ENCODE measurements around the gene BCAP31. TPM values are rescaled to one million over a fixed set of nuclear protein-coding genes. Genes with fewer than 3 reads are reported as not detected.

BCAP31 gene
- total and polyA plus RNA-seq, 7 donors: 59.3 to 216 (median 70.9) TPM

- Histone ChIP-seq H3K9me3 (no peaks in the 10 kb centered on the region), H3K4me1 (no peaks in the 10 kb centered on the region), H3K27me3 (no peaks in the 10 kb centered on the region), H3K4me3 (no peak overlapping the region), H3K27ac (no peak overlapping the region), H3K36me3 (peaks cover 0 to 23% (median 6%) of the 10 kb centered on the region in 4 donors)
- TF ChIP-seq POLR2AphosphoS5 (IDR thresholded peaks at IDR 0.05) (no peak), EP300 (IDR thresholded peaks at IDR 0.05) (no peak), POLR2A (IDR thresholded peaks at IDR 0.05) (no peak), CTCF (IDR thresholded peaks at IDR 0.05) (no peak)
- no peak for DNase-seq
- 85 to 90% methylated on average over 30 of the region's 30 CpGs for WGBS, 2 donors
- intact Hi-C loops (cut with DNase I): no loop called here
Observed at GRCh38 chrX:153736071-153736820, 12.1 kb upstream of the BCAP31 start.

GRCh38 chrX:153735274-153735673 is 11.1 kb upstream of the BCAP31 start:
- Histone ChIP-seq H3K36me3 (peaks cover 0 to 19% (median 6%) of the 10 kb centered on the region in 4 donors), H3K4me1 (no peaks in the 10 kb centered on the region), H3K4me3 (no peak overlapping the region), H3K27ac (no peak overlapping the region), H3K9me3 (no peaks in the 10 kb centered on the region), H3K27me3 (no peaks in the 10 kb centered on the region)
- TF ChIP-seq POLR2A (IDR thresholded peaks at IDR 0.05) (no peak), EP300 (IDR thresholded peaks at IDR 0.05) (no peak), POLR2AphosphoS5 (IDR thresholded peaks at IDR 0.05) (no peak), CTCF (IDR thresholded peaks at IDR 0.05) (no peak)
- intact Hi-C loops (cut with DNase I): no loop called here
- 76 to 83% methylated on average over 9 of the region's 9 CpGs for WGBS, 2 donors
- DNase-seq: no peak

GRCh38 chrX:153734871-153735270 is 10.7 kb upstream of the BCAP31 start:
- peaks cover 0 to 19% (median 8%) of the 10 kb centered on the region in 4 donors for H3K36me3 ChIP-seq
- DNase-seq: no peak
- H3K4me3 ChIP-seq: no peak overlapping the region
- WGBS, 2 donors: 90 to 92% methylated on average over 2 of the region's 2 CpGs
- no peak overlapping the region for H3K27ac ChIP-seq
- TF ChIP-seq EP300 (IDR thresholded peaks at IDR 0.05): no peak
- TF ChIP-seq POLR2A (IDR thresholded peaks at IDR 0.05): no peak
- TF ChIP-seq CTCF (IDR thresholded peaks at IDR 0.05): no peak
- TF ChIP-seq POLR2AphosphoS5 (IDR thresholded peaks at IDR 0.05): no peak
- no peaks in the 10 kb centered on the region for H3K27me3 ChIP-seq
- intact Hi-C loops (cut with DNase I): no loop called here
- H3K9me3 ChIP-seq: no peaks in the 10 kb centered on the region
- H3K4me1 ChIP-seq: no peaks in the 10 kb centered on the region

- 88 to 92% methylated on average over 15 of the region's 15 CpGs for WGBS, 2 donors
- TF ChIP-seq CTCF (IDR thresholded peaks at IDR 0.05) (no peak), EP300 (IDR thresholded peaks at IDR 0.05) (no peak), POLR2A (IDR thresholded peaks at IDR 0.05) (no peak), POLR2AphosphoS5 (IDR thresholded peaks at IDR 0.05) (no peak)
- H3K4me1 ChIP-seq: peaks cover 0 to 7% (median 5%) of the 10 kb centered on the region in 4 donors
Observed at GRCh38 chrX:153733651-153734240, 9.6 kb upstream of the BCAP31 start.

More at GRCh38 chrX:153733651-153734240, 9.6 kb upstream of the BCAP31 start:
- peaks cover 0 to 24% (median 9%) of the 10 kb centered on the region in 4 donors for H3K36me3 ChIP-seq
- no peak for DNase-seq
- no peak overlapping the region for H3K4me3 ChIP-seq
- no peak overlapping the region for H3K27ac ChIP-seq
- no peaks in the 10 kb centered on the region for H3K27me3 ChIP-seq
- intact Hi-C loops (cut with DNase I): no loop called here
- H3K9me3 ChIP-seq: no peaks in the 10 kb centered on the region

Measured in sigmoid colon (tissue), 7 donors.